Hepatocyte (in vitro differentiated cells): Measurements from ENCODE around the gene WT1.

ENCODE experiments used
- EZH2 ChIP-seq: fragments of 200-600 bp; sonication (generic); IDR thresholded peaks from 2 replicates; pipeline ENCODE4 v1.6.1; 2016; ENCODE audit warnings: antibody characterized with exemption, mild to moderate bottlenecking, borderline replicate concordance
- EZH2phosphoT487 ChIP-seq: fragments of 200-600 bp; sonication (generic); IDR thresholded peaks from one replicate; pipeline ENCODE4 v1.6.1; 2018; ENCODE audit warnings: antibody characterized with exemption, mild to moderate bottlenecking, low read depth, moderate library complexity; ENCODE audit not compliant: unreplicated experiment, severe bottlenecking
- TF ChIP-seq, protein P1 (sequence below): fragments of 200-600 bp; sonication (generic); IDR thresholded peaks from 2 replicates; pipeline ENCODE4 v1.5.1; 2016; ENCODE audit warnings: antibody characterized with exemption, mild to moderate bottlenecking; ENCODE audit not compliant: poor library complexity

DNA sequence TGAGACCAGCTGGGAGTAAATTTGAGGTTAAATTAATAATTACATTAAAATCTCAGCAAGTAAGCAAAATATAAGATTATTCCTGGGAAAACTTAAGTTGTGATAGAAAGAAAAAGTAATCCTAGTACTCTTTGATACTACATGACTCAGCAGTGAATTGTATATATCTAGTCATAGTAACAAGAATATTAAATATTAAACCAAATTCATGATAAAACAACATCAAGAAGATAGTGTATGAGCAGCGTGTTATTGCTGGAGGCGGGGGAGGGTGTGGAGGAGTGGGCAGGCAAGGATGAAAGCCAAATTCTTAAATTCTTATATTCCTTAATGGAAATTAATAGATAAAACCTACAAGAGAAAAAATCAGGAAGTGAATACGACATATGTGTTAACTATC is 95.2 kb downstream of the WT1 start:
- TF ChIP-seq, protein P1, sequence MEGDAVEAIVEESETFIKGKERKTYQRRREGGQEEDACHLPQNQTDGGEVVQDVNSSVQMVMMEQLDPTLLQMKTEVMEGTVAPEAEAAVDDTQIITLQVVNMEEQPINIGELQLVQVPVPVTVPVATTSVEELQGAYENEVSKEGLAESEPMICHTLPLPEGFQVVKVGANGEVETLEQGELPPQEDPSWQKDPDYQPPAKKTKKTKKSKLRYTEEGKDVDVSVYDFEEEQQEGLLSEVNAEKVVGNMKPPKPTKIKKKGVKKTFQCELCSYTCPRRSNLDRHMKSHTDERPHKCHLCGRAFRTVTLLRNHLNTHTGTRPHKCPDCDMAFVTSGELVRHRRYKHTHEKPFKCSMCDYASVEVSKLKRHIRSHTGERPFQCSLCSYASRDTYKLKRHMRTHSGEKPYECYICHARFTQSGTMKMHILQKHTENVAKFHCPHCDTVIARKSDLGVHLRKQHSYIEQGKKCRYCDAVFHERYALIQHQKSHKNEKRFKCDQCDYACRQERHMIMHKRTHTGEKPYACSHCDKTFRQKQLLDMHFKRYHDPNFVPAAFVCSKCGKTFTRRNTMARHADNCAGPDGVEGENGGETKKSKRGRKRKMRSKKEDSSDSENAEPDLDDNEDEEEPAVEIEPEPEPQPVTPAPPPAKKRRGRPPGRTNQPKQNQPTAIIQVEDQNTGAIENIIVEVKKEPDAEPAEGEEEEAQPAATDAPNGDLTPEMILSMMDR: no peak
- TF ChIP-seq EZH2 (no peak), EZH2phosphoT487 (no peak)
